ENCODE results near the gene ADARB2. TPM values are rescaled to one million over a fixed set of nuclear protein-coding genes. Genes with fewer than 3 reads are reported as not detected.

ADARB2 gene
- under 1 TPM; 0.76 to 0.92 TPM for total RNA-seq
- polyA plus RNA-seq (ENCODE audit: insufficient read length in 6 of 6): under 1 TPM; 0.41 to 0.88 (median 0.68) TPM
- long read RNA-seq, donor 1: 0 reads
- long read RNA-seq, donor 2: 0 reads
- long read RNA-seq, donor 3: 0 reads
- long read RNA-seq, donor 4: 0 reads
- long read RNA-seq, donor 5: 0 reads
- long read RNA-seq, donor 6: 0 reads
- long read RNA-seq, donor 7: 0 reads
- long read RNA-seq, donor 8: 0 reads
- long read RNA-seq, donor 9: 0 reads
- long read RNA-seq, donor 10: 0 reads
- long read RNA-seq, donor 11: 0 reads
- long read RNA-seq, donor 12: 0 reads

DNA sequence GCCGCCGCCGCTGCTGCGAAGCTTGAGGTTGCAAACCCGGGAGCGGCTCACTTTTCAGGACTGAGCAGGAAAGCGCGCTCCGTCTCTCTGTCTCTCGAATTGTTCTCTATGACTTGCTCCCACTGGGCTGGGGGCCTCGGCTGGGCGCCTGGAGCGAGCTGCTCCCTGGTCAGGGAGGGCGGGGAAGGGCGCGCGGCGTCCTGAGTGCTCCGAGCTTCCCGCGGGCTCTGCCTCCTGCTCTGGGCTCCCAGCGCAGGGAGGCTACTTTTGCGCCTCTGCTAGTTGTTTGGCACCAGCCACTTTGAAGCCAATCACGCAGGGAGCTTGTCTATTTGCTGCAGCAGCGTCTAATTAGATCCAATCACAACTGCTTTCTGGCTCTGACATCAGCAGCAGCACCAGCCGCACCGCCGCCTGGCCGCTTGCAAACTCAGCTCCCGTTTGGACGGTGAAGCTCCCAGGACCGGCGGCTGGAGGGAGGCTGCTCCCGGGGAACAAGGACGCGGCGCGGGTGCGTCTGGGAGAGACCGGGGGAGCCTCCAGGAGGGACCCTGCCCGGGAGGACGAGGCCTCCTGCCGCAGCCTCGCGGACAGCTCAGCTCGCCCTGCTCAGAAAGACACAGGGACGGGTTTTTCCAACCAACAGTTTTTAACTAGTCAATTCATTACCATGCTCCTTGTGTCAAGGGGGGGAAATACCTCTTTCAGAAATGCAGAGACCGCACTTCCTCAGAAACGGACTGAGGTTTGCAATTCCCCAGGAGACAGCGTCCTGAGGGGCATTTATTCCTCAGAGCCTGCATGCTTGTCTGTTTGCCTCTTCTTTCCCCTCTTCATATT lies at the start of gene ADARB2:
ADARB2 (minus strand) TSS at position 304 of the 840 bp plus-strand sequence.
- ATAC-seq: peak; percentile 69
- Histone ChIP-seq H3K4me1 (peaks cover 0 to 8% of the 10 kb centered on the region in 2 donors), H3K27ac (no peak within 1 kb of the TSS), H3K27me3 (peaks cover 53 to 97% of the 10 kb centered on the region in 2 donors), H3K36me3 (no peaks in the 10 kb centered on the region), H3K4me3 (peak within 1 kb of the TSS; percentile 1 to 3), H3K9me3 (no peaks in the 10 kb centered on the region)
- intact Hi-C loops (cut with DNase I): no loop called here
- DNase-seq: peak in 3 of 4 donors; percentile 33 to 78 (median 67)
- TF ChIP-seq, protein P1, sequence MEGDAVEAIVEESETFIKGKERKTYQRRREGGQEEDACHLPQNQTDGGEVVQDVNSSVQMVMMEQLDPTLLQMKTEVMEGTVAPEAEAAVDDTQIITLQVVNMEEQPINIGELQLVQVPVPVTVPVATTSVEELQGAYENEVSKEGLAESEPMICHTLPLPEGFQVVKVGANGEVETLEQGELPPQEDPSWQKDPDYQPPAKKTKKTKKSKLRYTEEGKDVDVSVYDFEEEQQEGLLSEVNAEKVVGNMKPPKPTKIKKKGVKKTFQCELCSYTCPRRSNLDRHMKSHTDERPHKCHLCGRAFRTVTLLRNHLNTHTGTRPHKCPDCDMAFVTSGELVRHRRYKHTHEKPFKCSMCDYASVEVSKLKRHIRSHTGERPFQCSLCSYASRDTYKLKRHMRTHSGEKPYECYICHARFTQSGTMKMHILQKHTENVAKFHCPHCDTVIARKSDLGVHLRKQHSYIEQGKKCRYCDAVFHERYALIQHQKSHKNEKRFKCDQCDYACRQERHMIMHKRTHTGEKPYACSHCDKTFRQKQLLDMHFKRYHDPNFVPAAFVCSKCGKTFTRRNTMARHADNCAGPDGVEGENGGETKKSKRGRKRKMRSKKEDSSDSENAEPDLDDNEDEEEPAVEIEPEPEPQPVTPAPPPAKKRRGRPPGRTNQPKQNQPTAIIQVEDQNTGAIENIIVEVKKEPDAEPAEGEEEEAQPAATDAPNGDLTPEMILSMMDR (IDR thresholded peaks at IDR 0.05): no peak

DNA sequence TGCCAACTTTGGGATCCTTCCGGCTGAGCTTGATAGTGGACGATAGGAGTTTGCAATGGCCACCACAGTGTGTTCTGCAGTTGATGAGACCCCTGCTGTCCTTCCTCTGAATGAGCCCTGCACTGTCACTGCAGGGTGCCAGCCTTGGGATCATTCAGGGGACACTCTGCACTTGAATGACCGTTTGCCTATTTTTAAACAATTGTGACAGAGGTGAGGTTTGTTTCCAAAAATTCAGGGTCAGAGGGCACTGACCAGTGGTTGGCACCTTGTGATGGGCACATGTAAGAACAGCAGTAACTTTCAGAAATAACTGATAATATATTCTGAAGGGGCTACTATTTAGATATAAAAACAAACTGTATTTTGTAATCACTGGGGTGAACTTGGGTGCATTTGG lies 48.5 kb upstream of the ADARB2 start:
- H3K4me3 ChIP-seq: no peak overlapping the region
- ATAC-seq (no peak), DNase-seq (no peak)
- TF ChIP-seq, protein P1 (IDR thresholded peaks at IDR 0.05): no peak
- intact Hi-C loops (cut with DNase I): no loop called here
- no peaks in the 10 kb centered on the region for H3K36me3 ChIP-seq
- H3K4me1 ChIP-seq: no peaks in the 10 kb centered on the region
- no peak overlapping the region for H3K27ac ChIP-seq
- no peaks in the 10 kb centered on the region for H3K9me3 ChIP-seq
- H3K27me3 ChIP-seq: no peaks in the 10 kb centered on the region

DNA sequence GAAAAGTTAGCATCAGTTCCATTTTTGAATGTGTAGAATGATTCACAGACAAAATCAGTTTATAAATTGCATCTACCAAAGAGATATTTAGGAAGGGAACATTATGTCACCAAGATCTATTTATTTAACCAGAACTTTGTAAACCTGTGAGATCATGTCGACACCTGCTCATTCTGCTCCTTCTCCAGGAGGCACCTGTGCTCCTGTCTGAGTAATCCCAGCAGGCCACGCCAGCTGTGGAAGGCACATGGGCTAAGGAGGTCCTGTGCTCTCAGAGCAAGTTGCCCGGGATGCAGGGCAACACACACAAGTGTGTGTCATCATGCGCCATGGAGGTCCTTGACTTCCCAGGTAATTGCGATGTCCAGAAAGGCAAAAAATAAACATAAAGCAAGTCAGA lies 45.5 kb upstream of the ADARB2 start:
- DNase-seq (no peak), ATAC-seq (no peak)
- no peaks in the 10 kb centered on the region for H3K36me3 ChIP-seq
- H3K4me3 ChIP-seq: no peak overlapping the region
- no peaks in the 10 kb centered on the region for H3K4me1 ChIP-seq
- no peaks in the 10 kb centered on the region for H3K27me3 ChIP-seq
- no peaks in the 10 kb centered on the region for H3K9me3 ChIP-seq
- intact Hi-C loops (cut with DNase I): no loop called here
- no peak overlapping the region for H3K27ac ChIP-seq
- TF ChIP-seq, protein P1 (IDR thresholded peaks at IDR 0.05): no peak

DNA sequence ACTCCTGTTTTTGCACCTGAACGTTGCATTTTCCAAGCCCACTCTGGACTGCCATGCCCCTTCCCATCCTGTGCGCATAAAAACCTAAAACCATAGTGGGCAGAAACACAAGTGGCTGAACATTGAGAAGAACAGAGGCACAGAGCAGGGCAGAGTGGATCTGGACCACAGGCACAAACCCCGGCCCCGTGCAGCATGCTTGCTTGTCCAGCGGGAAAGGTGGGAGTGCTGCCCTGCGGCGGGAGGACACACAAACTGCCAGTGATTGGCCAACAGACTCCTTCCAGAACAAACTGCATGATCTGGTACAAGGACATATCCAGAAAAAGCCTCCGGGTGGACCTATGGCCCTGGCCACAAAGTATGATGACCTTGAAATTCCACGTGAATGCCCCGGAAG lies 42.5 kb upstream of the ADARB2 start:
- Histone ChIP-seq H3K9me3 (no peaks in the 10 kb centered on the region), H3K4me1 (no peaks in the 10 kb centered on the region), H3K27me3 (no peaks in the 10 kb centered on the region), H3K36me3 (no peaks in the 10 kb centered on the region), H3K4me3 (no peak overlapping the region), H3K27ac (no peak overlapping the region)
- ATAC-seq: no peak
- TF ChIP-seq, protein P1 (IDR thresholded peaks at IDR 0.05): no peak
- intact Hi-C loops (cut with DNase I): no loop called here
- DNase-seq: no peak

DNA sequence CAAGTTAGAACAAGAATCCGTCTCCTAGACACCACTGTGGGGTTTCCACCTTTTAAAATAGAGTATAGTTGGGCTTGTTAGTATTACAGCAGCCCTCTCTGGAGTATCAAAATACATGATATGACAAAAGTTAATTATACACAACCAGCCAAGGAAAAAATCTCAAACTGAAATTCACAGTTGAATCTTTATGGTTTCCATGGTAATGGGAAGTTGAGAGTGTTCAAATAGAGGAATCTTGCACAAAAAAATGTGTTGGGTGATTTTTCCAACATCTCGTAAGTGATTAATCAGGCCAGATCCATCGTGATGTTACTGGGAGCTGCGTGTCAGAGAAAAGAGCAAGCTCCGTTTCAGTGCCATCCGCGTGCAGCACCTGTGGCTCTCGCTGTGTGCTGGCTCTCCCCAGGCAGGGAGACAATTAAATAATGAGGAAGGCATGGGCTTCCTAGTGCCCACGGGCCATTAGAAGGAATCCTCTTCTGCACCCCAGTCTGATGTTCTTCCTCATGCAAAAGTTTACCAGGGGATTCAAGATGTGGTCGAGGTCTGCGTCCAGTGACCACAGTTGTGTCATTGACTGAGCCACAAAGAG lies 41.1 kb upstream of the ADARB2 start:
- no peaks in the 10 kb centered on the region for H3K27me3 ChIP-seq

More for the DNA sequence above, 41.1 kb upstream of the ADARB2 start:
- Histone ChIP-seq H3K36me3 (no peaks in the 10 kb centered on the region), H3K27ac (no peak overlapping the region), H3K4me1 (no peaks in the 10 kb centered on the region), H3K4me3 (no peak overlapping the region), H3K9me3 (no peaks in the 10 kb centered on the region)
- ATAC-seq (no peak), DNase-seq (no peak)
- TF ChIP-seq, protein P1 (IDR thresholded peaks at IDR 0.05): no peak
- intact Hi-C loops (cut with DNase I): no loop called here
